HG03097 (cell line): Measurements from ENCODE around the gene NEDD4L.

ENCODE experiments used
- ATAC-seq: cut with Tn5 transposase; IDR thresholded peaks from one replicate; pipeline ENCODE4 v1.9.1; 2021; ENCODE audit not compliant: unreplicated experiment, low FRiP score

Gene NEDD4L

DNA sequence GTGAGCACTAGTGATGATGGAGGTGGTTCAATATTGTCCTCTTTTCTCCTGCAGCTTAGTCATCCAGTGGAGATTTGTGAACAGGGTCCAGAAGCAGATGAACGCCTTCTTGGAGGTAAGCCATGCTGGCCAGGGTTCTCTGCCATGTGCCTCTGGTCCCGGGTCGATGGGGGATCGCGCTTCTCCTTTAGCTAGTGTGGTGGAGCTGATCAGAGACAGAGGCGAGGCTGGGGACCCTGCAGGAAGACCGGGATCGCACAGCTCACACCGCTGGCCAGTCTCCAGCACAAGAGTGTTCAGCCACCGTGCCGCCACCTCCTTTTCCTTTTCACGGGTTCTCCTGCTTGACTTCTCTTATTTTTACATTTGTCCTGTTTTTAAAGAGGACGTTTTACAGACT is 341.4 kb downstream of the NEDD4L start:
- no peak for ATAC-seq

DNA sequence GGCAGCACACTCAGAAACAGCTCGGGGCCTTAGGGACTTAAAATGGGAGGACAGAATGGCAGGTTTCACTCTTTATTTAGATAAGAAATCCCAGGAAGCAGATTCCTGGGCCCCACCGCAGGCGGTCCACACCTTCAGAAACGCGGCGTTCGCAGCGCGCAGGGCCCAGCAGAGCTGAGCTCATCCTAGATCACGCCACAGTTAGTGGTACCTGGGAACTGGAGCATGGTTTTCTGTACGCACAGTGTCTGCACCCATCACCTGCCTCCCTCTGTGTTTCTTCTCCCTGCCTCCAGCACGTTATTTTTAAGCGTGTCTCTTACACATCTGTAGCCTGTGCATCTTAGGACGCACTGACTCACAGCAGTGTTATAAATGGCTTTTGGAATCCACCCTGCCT is 342.8 kb downstream of the NEDD4L start:
- no peak for ATAC-seq

DNA sequence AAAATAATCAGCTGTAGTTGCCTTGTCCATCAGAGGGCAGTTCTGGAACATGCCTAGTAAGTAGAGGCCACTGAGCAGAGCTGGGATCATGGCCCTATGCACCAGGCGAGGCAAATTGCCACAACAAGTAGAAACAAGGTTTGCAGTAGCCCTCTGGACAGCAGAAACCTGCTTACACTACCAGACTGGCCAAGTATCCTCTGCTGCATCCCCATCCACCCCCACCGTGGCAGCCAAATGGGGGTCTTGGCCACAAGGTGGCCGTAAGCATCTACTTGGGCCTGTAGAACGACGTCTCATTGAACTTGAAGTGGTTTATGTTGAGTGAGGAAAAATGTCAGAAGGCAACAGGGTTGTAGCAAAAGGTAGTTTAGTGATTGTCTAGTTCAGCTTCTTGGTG is 343.7 kb downstream of the NEDD4L start:
- no peak for ATAC-seq

DNA sequence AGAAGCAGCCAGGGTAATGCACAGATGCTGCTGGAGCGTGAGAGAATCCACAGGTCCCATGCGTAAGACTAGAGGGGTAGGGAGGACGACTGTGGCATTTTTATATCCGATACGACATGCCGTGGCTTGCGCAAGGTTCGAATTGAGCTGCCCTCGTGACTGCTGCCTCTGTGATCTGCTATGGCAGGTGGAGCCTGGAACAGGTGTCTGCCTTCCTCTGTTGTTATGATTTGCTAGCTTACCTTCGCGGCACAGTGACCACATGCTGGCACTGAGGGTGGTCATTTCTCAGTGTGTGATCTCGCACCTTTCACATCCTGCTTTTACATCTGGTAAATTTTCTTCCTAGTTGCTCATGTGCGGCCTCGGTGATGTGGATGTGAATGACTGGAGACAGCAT is 344.7 kb downstream of the NEDD4L start:
- ATAC-seq: no peak

DNA sequence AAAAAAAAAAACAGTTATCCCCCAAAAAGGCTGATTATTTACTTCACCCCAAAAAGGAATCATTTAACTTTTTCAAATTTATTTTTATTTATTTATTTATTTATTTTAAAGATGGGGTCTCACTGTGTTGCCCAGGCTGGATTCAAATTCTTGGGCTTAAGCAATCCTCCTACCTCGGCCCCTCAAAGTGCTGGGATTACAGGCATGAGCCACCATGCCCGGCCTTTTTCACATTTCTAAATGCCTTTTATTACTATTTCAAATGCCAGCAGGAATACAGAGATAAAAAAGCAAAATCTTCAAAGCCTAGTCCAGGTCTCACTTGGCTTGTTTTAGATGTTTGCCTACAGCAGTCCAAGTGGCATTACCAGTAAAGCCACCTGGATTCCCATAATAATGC is 345.7 kb downstream of the NEDD4L start:
- ATAC-seq: no peak

DNA sequence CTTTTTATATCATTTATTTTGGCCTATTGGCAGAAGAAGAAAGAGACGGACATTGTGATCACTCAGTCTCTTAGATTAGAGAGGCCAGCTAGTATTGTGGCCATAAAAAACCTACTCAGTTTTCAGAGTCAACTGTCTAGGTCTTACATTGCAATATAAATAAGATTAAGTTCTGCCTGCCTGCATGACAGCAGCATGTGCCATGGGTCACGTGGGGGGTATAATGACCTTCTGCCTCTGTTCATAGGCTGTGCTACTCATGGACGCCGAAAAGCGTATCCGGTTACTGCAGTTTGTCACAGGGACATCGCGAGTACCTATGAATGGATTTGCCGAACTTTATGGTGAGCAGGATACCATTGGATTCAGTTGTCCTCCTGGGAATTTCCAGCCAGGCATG is 346.4 kb downstream of the NEDD4L start:
- no peak for ATAC-seq

DNA sequence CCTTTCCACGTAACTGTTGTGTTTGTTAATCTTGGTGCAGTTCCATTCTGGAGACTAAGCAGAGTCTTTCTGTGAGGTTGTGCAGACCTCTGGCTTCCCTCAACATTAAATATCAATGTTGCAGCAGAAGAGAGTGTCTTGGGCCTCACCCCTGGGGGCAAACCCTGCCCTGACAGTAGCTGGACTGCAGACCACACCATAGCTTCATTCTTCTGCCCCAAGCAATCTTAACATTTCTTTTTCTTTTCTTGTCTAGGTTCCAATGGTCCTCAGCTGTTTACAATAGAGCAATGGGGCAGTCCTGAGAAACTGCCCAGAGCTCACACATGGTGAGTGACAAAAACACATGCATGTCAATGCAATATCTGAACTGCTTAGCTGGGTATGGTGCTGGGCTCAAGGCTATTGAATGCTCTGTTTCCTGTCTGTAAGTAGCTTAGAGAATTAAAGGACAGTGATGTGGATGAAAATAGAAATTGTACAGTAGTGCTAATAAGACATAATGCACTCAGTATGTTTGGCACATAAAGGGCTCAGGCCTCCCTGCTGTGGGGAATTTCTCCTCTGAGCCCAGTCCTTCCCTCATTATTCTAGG is 347.3 kb downstream of the NEDD4L start:
- ATAC-seq: no peak

DNA sequence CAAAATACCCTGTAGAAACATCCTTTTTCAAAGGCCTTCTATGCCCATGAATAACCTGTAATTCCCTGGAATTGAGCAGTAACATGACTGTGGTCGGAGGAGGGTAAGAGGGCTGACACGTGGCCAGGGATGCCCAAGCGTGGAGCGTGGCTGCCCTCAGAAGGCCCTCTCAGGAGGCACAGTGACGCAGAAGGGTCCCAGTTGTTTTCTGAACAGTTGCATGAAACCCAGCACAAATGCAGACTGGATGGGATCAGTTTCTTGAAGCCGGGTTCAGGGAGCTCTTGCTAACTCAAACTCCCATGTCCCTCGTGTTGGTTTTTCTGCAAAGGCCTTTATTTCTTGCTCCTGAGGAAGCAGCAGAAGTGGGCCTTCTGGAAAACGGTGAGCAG is 347.9 kb downstream of the NEDD4L start:
- ATAC-seq: no peak

DNA sequence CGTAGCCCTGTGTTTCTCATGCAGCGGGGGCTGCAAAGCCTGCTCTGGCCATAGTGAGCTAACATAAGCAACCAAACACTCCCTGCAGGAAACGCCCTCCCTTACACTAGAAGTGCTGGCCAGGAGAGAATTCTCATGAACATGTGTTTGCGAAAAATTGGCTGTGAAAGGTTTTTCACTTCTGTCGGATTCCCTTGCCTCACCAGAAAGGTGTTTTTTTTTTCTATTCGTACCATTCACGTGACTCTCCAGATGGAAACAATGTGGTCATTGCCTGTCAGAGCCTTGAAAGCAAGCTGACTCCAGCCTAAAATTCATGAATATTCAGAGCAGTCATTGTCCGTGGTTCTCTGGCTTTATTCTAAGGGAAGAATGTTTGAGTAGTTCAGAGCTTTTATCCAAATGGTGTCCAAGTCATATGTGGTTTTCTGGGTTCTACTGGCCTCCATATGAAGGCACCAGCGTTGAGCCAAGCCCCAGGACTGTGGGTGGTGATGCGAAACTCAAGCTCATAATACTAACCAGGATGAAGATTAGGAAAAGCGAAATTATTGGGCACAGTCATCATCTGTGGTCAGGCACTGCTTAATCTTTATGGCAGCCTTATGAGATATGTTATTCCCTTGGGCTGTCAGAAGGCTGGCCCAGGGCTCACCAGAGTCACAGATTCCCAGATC is 348.4 kb downstream of the NEDD4L start:
- ATAC-seq: no peak

DNA sequence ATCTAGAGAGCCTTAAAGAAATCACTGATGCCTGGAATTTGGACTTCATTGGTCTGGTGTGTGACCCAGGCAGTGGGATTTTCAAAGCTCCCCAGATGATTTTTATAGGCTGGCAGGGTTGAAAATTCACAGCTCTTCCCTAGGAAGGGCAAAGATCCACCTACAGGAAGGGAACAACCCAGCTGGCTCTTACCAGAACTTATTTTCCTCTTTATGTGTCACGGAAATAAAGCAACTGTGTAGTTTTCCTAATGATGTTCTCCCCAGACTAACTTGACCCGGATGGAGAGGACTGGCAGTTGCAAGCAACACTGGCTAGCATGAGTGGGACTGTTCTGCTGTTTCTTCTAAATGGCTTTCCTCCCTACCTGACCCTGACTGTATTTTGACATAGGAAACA is 349.3 kb downstream of the NEDD4L start:
- ATAC-seq: no peak

DNA sequence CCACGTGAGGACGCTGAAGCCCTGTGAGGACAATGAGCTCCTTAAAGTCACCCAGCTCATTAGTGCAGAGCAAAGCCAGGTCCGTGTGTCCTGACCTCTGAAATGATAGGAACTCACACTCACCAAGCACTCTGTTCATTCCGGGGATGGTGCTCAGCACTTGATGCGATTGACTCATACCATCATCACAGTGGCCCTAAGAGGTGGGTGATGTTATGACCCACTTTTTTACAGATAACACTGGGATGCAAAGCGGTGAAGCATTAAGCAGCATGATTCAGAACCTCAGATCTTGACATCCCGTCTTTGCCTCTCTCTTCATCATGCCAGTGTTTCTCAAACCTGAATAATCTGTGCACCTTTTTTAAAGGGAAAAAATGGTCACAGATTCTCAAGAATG is 350.0 kb downstream of the NEDD4L start:
- no peak for ATAC-seq

DNA sequence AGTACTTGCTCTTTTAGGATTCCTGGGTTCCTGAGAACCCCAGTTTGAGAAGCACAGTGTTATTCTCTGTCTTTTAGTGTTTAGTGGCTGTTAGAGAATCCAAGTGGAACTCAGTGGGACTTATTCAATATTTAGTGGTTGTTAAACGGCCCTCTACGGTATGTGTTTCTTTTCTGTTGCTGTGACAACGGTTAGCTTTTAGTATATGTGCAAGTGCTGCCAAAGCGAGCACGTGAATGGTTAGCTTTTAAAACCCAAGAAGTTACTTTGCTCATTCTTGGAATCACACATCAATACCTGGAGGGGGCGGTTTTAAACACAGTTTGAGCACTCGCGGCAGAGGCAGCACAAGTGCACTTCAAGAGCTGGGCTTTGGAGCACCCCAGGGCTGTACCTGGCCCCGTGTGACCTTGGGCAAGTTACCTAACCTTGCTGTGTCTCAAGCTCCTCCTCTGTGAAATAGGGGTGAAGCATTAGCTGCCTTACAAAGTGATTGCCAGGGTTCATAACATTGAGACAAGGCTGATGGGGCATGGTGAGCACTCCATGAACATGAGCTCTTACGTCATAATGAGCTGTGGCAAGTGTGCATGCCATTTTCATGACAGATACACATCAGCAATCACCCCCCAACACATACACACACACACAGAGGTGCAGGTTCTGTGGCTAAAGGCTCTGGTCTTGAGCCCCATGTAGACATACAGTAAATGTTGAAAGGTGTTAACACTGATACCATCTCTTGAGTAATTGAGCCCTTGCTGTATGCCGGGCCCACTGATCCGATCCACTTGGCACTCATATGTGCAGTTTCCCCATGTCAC is 350.8 kb downstream of the NEDD4L start:
- no peak for ATAC-seq

DNA sequence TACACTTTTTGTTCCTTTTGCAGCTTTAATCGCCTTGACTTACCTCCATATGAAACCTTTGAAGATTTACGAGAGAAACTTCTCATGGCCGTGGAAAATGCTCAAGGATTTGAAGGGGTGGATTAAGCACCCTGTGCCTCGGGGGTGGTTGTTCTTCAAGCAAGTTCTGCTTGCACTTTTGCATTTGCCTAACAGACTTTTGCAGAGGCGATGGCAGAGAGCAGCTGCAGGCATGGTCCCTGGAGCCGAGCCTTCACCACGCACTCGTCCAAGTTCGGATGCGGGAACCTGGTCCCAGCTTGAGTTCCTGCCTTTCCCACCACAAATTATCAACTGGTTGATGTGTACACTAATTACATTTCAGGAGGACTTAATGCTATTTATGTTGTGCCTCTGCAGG is 352.1 kb downstream of the NEDD4L start:
- ATAC-seq: no peak

DNA sequence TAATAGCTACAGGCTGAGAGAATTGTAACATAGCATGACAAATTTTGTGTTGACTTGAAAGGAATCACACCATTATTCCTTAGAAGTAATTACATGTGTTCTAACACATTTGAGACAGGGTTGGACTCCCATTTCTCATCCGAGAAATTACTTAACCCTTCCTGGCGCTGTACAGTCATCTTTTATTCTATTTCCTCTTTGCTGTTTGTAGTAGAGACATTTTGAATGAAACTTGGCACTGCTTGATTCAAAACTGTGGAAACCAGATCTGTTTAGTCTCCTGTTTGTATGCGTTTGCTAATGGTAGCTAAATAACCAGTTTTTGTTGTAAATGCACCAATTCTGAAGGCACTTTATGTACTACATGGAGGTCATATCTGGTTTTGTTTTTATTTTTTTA is 352.9 kb downstream of the NEDD4L start:
- no peak for ATAC-seq

DNA sequence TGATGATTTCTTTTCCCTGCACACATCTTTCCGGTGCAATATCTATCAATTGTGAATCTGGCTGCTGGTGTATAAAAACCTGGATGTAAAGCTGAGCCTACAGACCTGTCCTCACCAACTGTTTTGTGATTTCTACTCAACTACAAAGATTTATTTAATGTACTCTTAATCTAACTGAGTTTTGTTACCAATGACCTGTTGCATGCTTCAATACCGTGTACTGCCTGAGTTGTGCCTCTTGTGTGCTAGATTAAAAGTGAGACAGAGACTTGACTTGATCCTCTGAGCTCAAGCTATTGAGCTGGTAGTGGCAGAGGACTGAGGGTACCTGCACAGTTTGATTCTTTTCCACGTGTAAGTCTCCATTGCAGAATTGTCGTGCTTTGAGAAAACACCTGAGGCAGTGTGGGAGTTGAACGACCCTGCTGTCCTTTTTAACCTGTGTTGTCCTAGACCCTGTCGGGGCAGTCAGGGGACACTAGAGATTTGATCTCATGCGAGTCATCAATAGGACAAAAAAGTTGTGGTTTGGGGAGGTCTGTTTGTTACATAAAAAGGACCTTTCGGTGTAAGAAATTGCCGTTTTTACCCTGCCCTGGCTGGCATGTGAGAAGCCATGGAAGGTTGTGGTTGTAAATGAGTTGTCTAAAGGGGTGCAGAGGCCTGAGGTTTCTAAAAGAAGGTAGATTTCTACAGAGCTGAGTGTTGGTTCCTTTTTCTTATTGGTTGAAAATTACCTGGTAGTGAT is 353.5 kb downstream of the NEDD4L start:
- ATAC-seq: no peak

DNA sequence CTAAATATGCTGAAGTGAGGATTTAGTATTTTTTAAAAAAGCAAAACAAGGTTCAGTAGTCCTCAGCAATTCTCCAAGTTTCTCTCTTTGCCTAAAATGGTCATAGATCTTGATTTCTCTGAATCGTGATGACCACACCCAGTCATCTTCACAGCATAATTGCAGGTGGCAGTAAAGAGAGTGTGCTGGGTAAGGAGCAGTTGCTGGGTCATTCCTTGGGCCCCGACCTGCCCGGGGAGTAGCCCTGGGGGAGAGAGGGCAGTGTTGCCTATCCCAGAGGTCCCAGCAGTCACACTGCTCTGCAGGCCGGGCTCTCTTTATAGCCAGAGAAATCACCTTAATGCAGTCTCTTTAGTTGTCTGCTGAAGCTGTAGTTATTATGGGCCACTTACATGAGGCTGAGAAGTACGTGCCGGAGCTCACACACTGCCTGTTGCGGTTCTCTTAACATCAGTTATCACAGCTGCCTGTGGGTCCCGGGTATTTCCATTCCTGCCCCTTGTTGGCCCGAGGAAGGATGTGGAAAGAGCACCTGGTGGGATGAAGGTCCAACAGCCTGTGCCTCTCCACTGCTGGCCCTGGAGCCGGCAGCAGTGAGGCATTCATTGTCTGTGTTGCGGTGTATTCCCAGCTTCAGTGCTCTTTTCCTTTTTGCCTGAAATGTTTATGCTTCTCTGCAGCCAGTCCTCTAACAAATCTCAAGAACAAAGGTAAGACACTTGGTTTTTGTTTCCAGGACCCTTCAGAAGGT is 354.8 kb downstream of the NEDD4L start:
- ATAC-seq: no peak

DNA sequence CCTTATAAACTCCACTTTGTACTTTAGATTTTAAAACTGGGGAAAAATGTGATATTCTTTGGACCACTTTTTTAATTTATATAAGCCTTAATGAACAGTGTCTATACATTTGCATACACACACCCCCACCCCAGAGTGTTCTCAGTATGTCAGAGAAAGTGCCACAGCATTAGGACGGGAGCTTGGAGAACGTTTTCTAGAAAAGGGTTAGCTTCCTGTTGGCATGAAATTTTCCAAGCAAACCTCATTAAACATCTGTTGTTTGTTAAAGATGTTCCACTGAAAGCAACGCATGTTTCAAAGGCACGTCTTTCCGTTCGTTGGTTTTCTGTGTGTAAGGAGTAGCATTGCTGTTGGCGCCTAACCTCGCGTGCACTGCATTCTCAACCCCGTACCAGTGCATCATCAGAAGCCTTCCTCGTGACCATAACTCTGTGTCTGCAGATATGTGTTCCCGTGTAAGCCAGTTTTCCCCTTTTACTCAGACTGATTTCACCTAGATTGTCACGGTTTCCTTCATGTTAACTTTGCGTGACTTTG is 356.4 kb downstream of the NEDD4L start:
- no peak for ATAC-seq

DNA sequence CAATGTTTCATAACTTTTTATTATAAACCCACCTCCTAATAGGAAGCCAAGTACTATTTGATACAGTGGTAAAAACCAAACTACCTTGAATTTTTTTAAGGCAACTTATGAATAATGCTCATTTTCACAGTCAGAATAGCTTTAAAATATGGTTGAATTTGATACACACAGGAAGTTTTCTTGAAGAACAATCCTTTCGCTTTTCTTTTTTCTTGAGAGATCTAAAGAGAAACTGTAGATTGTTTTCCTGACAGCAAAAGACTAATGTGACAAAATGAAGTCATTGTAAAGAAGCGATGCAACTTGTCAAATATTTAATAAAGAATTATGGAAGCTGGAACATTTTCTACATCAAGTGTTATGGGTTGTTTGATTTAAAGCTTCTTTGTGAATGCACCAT is 357.2 kb downstream of the NEDD4L start:
- no peak for ATAC-seq

DNA sequence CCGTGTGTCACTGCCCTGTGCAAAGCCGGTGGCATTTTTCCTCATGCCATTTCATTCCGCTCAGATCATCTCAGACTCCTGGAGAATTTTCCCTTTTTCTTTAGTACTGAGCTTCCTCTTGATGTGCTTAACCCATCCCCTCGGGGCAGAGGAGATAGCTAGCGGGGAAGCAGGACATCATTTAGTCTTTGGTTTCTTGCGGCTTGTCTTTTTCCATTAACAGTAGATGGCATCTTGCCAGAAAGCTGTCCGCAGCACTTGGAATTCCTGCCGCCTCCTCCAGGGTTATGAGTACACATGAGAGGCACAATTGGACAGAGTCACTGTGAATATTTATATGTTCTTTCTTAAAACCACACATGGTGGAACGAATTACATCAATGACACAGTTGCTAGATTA is 358.2 kb downstream of the NEDD4L start:
- ATAC-seq: no peak

DNA sequence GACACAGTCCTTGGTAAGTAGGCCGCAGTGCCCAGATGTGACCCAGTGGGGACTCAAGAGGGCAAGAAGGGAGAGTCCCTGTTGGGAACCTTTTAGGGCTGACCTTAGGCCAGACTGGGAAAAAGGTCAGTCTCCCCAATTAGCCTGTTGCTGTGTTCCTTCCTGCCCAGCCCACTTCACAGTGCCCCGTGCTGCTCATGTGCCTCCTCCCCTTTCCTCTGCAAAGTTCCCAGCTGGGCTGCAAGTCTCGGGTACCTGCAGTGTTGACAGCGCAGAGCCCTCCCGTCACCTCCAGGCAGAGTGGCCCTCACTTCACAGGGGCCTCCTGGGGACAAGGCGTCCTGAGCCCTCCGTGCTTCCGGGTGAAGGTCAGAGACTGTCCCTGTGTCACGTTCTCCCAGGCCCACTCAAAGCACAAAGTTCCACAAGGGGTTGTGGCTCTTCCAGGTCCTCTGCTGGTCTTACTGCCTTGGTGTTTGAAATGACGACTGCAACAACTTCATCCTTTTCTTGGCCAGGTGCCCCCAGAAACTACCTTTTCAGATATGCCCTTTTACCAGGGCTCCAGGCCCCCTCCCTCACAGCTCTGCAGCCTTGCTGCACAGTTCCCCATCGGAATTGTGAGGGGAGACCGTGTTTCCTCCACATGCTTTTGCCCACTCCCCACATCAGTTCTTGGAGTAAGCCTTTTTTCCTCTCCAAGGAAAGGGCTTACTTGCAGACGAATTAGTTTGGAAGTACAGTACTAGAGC is 359.1 kb downstream of the NEDD4L start:
- no peak for ATAC-seq
